ENCODE results near the gene LRRC1. TPM values are rescaled to one million over a fixed set of nuclear protein-coding genes. Genes with fewer than 3 reads are reported as not detected.

Gene LRRC1
- total and polyA plus RNA-seq, 4 donors: 0.36 to 6.4 (median 0.94) TPM

DNA sequence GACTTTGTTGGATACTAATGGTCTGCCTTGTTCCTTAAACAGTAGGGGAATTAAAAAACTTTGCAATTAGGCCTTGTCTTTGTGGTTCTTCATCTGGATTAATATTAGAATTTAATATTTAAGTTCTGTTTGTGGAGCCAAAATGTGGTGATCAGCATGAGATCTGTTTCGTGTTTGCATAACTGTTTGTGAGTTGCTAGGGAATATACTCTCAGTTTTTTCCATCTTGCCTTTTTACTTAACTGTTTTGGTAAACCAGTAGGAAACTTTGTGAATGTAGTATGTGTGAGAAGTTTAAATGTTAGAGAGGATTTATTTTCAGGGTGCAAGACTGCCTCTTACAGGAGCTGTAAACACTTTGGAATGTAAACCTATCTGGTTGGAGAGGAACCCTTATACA lies 35.6 kb downstream of the LRRC1 start:
- no peak overlapping the region for H3K4me3 ChIP-seq (ENCODE audit: low read depth in 1 of 3, low read length in 3 of 3)
- H3K27ac ChIP-seq (ENCODE audit: low read depth in 1 of 2, low read length in 2 of 2): no peak overlapping the region
- no peaks in the 10 kb centered on the region for H3K27me3 ChIP-seq (ENCODE audit: control insufficient read depth in 4 of 4, insufficient read depth in 4 of 4, low read length in 3 of 4)
- DNase-seq (ENCODE audit: low spot score): no peak
- TF ChIP-seq YY1 (IDR thresholded peaks at IDR 0.05) (no peak), SP1 (IDR thresholded peaks at IDR 0.05) (no peak), FOXA2 (IDR thresholded peaks at IDR 0.05) (no peak), HNF4A (conservative IDR thresholded peaks at IDR 0.05) (no peak), NR2F2 (IDR thresholded peaks at IDR 0.05) (no peak), RAD21 (IDR thresholded peaks at IDR 0.05) (no peak), EGR1 (IDR thresholded peaks at IDR 0.05; ENCODE audit: low read depth in 2 of 2) (no peak), HNF4G (IDR thresholded peaks at IDR 0.05) (no peak), GABPA (IDR thresholded peaks at IDR 0.05 in 1 of 2, conservative IDR thresholded peaks at IDR 0.05 in 1 of 2) (no peak), FOXA1 (IDR thresholded peaks at IDR 0.05) (no peak), TAF1 (conservative IDR thresholded peaks at IDR 0.05) (no peak)
- TF ChIP-seq, protein P1, sequence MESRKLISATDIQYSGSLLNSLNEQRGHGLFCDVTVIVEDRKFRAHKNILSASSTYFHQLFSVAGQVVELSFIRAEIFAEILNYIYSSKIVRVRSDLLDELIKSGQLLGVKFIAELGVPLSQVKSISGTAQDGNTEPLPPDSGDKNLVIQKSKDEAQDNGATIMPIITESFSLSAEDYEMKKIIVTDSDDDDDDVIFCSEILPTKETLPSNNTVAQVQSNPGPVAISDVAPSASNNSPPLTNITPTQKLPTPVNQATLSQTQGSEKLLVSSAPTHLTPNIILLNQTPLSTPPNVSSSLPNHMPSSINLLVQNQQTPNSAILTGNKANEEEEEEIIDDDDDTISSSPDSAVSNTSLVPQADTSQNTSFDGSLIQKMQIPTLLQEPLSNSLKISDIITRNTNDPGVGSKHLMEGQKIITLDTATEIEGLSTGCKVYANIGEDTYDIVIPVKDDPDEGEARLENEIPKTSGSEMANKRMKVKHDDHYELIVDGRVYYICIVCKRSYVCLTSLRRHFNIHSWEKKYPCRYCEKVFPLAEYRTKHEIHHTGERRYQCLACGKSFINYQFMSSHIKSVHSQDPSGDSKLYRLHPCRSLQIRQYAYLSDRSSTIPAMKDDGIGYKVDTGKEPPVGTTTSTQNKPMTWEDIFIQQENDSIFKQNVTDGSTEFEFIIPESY (IDR thresholded peaks at IDR 0.05): no peak
- TF ChIP-seq, protein P2, sequence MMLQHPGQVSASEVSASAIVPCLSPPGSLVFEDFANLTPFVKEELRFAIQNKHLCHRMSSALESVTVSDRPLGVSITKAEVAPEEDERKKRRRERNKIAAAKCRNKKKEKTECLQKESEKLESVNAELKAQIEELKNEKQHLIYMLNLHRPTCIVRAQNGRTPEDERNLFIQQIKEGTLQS (IDR thresholded peaks at IDR 0.05): no peak
- no peaks in the 10 kb centered on the region for H3K4me1 ChIP-seq (ENCODE audit: control insufficient read depth in 4 of 4, insufficient read depth in 4 of 4, low read length in 3 of 4)
- H3K9me3 ChIP-seq (ENCODE audit: control insufficient read depth in 4 of 4, low read length in 3 of 4): no peaks in the 10 kb centered on the region
- H3K36me3 ChIP-seq (ENCODE audit: control insufficient read depth in 4 of 4, insufficient read depth in 3 of 4, low read depth in 1 of 4, low read length in 3 of 4): no peaks in the 10 kb centered on the region
- WGBS: 85% methylated on average over 1 of the region's 1 CpG
- H3K9ac ChIP-seq (ENCODE audit: low read depth in 1 of 2, low read length in 2 of 2): no peak overlapping the region

DNA sequence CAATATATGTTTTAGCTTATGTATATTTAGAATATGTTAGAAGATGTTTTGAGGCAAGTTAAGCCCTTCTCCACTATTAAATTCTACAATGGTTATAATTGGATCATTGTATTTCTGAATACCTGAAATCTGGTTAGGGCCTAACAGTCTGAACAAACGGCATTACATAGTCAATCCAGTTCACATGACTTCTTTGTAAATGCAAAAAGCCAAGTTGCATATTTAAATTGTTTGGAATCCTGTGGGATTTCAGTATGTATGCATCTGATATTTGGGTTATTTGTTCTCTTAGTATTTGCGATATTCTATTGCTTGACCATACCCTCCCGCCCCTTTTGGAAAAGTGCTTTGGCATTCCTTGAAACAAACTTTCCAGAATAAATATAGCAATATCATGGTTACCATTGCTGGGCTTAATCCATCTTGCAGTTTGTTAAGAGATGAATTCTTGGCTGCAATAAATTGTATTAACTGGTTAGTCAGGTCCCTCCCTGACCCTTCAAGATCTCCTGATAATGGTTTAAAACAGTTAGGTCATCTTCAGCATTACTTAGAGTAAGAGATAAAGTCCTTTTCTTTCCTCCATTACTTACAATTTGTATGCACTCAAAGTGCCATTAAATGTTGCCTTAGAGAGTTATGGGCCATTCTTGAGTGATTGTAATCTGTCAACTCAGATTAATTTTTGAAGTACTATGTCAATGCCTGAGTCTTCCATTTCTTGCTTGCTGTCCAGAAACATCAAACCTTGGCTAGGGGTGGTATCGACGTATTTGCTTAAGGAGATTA lies 36.5 kb downstream of the LRRC1 start:
- 92% methylated on average over 5 of the region's 5 CpGs for WGBS

More for the DNA sequence above, 36.5 kb downstream of the LRRC1 start:
- DNase-seq (ENCODE audit: low spot score): no peak
- H3K4me3 ChIP-seq (ENCODE audit: low read depth in 1 of 3, low read length in 3 of 3): no peak overlapping the region
- H3K9me3 ChIP-seq (ENCODE audit: control insufficient read depth in 4 of 4, low read length in 3 of 4): no peaks in the 10 kb centered on the region
- TF ChIP-seq GABPA (IDR thresholded peaks at IDR 0.05 in 1 of 2, conservative IDR thresholded peaks at IDR 0.05 in 1 of 2) (no peak), YY1 (IDR thresholded peaks at IDR 0.05) (no peak), HNF4A (conservative IDR thresholded peaks at IDR 0.05) (no peak), JUND (IDR thresholded peaks at IDR 0.05) (no peak), HNF4G (IDR thresholded peaks at IDR 0.05) (no peak), MAX (IDR thresholded peaks at IDR 0.05) (no peak), SP1 (IDR thresholded peaks at IDR 0.05) (no peak), CTCF (IDR thresholded peaks at IDR 0.05; ENCODE audit: low read depth, low read length, missing input control) (no peak), TAF1 (conservative IDR thresholded peaks at IDR 0.05) (no peak), FOXA1 (IDR thresholded peaks at IDR 0.05) (no peak), NR2F2 (IDR thresholded peaks at IDR 0.05) (no peak)
- TF ChIP-seq, protein P2 (IDR thresholded peaks at IDR 0.05): no peak
- TF ChIP-seq, protein P1 (IDR thresholded peaks at IDR 0.05): no peak
- TF ChIP-seq, protein P3, sequence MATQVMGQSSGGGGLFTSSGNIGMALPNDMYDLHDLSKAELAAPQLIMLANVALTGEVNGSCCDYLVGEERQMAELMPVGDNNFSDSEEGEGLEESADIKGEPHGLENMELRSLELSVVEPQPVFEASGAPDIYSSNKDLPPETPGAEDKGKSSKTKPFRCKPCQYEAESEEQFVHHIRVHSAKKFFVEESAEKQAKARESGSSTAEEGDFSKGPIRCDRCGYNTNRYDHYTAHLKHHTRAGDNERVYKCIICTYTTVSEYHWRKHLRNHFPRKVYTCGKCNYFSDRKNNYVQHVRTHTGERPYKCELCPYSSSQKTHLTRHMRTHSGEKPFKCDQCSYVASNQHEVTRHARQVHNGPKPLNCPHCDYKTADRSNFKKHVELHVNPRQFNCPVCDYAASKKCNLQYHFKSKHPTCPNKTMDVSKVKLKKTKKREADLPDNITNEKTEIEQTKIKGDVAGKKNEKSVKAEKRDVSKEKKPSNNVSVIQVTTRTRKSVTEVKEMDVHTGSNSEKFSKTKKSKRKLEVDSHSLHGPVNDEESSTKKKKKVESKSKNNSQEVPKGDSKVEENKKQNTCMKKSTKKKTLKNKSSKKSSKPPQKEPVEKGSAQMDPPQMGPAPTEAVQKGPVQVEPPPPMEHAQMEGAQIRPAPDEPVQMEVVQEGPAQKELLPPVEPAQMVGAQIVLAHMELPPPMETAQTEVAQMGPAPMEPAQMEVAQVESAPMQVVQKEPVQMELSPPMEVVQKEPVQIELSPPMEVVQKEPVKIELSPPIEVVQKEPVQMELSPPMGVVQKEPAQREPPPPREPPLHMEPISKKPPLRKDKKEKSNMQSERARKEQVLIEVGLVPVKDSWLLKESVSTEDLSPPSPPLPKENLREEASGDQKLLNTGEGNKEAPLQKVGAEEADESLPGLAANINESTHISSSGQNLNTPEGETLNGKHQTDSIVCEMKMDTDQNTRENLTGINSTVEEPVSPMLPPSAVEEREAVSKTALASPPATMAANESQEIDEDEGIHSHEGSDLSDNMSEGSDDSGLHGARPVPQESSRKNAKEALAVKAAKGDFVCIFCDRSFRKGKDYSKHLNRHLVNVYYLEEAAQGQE (IDR thresholded peaks at IDR 0.05): no peak
- no peak overlapping the region for H3K9ac ChIP-seq (ENCODE audit: low read depth in 1 of 2, low read length in 2 of 2)
- no peaks in the 10 kb centered on the region for H3K36me3 ChIP-seq (ENCODE audit: control insufficient read depth in 4 of 4, insufficient read depth in 3 of 4, low read depth in 1 of 4, low read length in 3 of 4)
- H3K27ac ChIP-seq (ENCODE audit: low read depth in 1 of 2, low read length in 2 of 2): no peak overlapping the region
- H3K27me3 ChIP-seq (ENCODE audit: control insufficient read depth in 4 of 4, insufficient read depth in 4 of 4, low read length in 3 of 4): no peaks in the 10 kb centered on the region
- no peaks in the 10 kb centered on the region for H3K4me1 ChIP-seq (ENCODE audit: control insufficient read depth in 4 of 4, insufficient read depth in 4 of 4, low read length in 3 of 4)

Data from liver (tissue), 9 donors.